ENCODE measurements around the gene BCR. TPM values are rescaled to one million over a fixed set of nuclear protein-coding genes. Genes with fewer than 3 reads are reported as not detected.

The BCR gene
- total RNA-seq, 1 donor from 2014 or later, result 30.0 TPM

- Mint-ChIP-seq H3K4me1 (ENCODE audit: low read depth) (peaks cover 45% of the 10 kb centered on the region), H3K27ac (ENCODE audit: unreplicated experiment) (no peak overlapping the region)
Measured at GRCh38 chr22:23235425-23235824, 55.1 kb downstream of the BCR start.

GRCh38 chr22:23236026-23236425 is 55.7 kb downstream of the BCR start:
- Mint-ChIP-seq H3K9me3 (ENCODE audit: low read depth) (no peaks in the 10 kb centered on the region), H3K36me3 (ENCODE audit: low read depth) (peaks cover 2% of the 10 kb centered on the region), H3K4me3 (ENCODE audit: unreplicated experiment) (no peak overlapping the region), H3K4me1 (ENCODE audit: low read depth) (peaks cover 47% of the 10 kb centered on the region), H3K27me3 (ENCODE audit: low read depth) (no peaks in the 10 kb centered on the region), H3K27ac (ENCODE audit: unreplicated experiment) (no peak overlapping the region)
- DNase-seq (ENCODE audit: low spot score), result no peak
- TF ChIP-seq CTCF (IDR thresholded peaks at IDR 0.05), result no peak

More at GRCh38 chr22:23235425-23235824, 55.1 kb downstream of the BCR start:
- TF ChIP-seq CTCF (IDR thresholded peaks at IDR 0.05), result no peak
- H3K36me3 Mint-ChIP-seq (ENCODE audit: low read depth), result peaks cover 2% of the 10 kb centered on the region
- DNase-seq (ENCODE audit: low spot score), result no peak
- H3K27me3 Mint-ChIP-seq (ENCODE audit: low read depth), result no peaks in the 10 kb centered on the region
- no peak overlapping the region for H3K4me3 Mint-ChIP-seq (ENCODE audit: unreplicated experiment)
- H3K9me3 Mint-ChIP-seq (ENCODE audit: low read depth), result no peaks in the 10 kb centered on the region

- no peak overlapping the region for H3K4me3 Mint-ChIP-seq (ENCODE audit: unreplicated experiment)
- no peak for DNase-seq (ENCODE audit: low spot score)
- H3K36me3 Mint-ChIP-seq (ENCODE audit: low read depth), result peaks cover 2% of the 10 kb centered on the region
- TF ChIP-seq CTCF (IDR thresholded peaks at IDR 0.05), result no peak
- peaks cover 45% of the 10 kb centered on the region for H3K4me1 Mint-ChIP-seq (ENCODE audit: low read depth)
- no peaks in the 10 kb centered on the region for H3K9me3 Mint-ChIP-seq (ENCODE audit: low read depth)
- H3K27ac Mint-ChIP-seq (ENCODE audit: unreplicated experiment), result peak overlapping the region; percentile 77
- H3K27me3 Mint-ChIP-seq (ENCODE audit: low read depth), result no peaks in the 10 kb centered on the region
Measured at GRCh38 chr22:23236440-23237184, 56.3 kb downstream of the BCR start.

GRCh38 chr22:23237201-23237798 is 57.0 kb downstream of the BCR start:
- H3K4me1 Mint-ChIP-seq (ENCODE audit: low read depth), result peaks cover 48% of the 10 kb centered on the region
- no peak for TF ChIP-seq CTCF (IDR thresholded peaks at IDR 0.05)
- no peak overlapping the region for H3K4me3 Mint-ChIP-seq (ENCODE audit: unreplicated experiment)
- no peaks in the 10 kb centered on the region for H3K9me3 Mint-ChIP-seq (ENCODE audit: low read depth)
- H3K27ac Mint-ChIP-seq (ENCODE audit: unreplicated experiment), result peak overlapping the region; percentile 77
- peaks cover 2% of the 10 kb centered on the region for H3K36me3 Mint-ChIP-seq (ENCODE audit: low read depth)
- no peak for DNase-seq (ENCODE audit: low spot score)
- no peaks in the 10 kb centered on the region for H3K27me3 Mint-ChIP-seq (ENCODE audit: low read depth)

- Mint-ChIP-seq H3K27me3 (ENCODE audit: low read depth) (no peaks in the 10 kb centered on the region), H3K36me3 (ENCODE audit: low read depth) (peaks cover 2% of the 10 kb centered on the region), H3K4me1 (ENCODE audit: low read depth) (peaks cover 53% of the 10 kb centered on the region), H3K4me3 (ENCODE audit: unreplicated experiment) (no peak overlapping the region), H3K27ac (ENCODE audit: unreplicated experiment) (peak overlapping the region; percentile 77), H3K9me3 (ENCODE audit: low read depth) (no peaks in the 10 kb centered on the region)
- no peak for TF ChIP-seq CTCF (IDR thresholded peaks at IDR 0.05)
- no peak for DNase-seq (ENCODE audit: low spot score)
Measured at GRCh38 chr22:23237841-23238240, 57.5 kb downstream of the BCR start.
